NAMALWA (cell line): ENCODE measurements around the gene SMIM24.

Experiments used
- DNase-seq: peaks from one replicate; pipeline ENCODE4 v3.0.0-alpha.2; 2015; ENCODE audit warnings: low spot score

Gene SMIM24

DNA sequence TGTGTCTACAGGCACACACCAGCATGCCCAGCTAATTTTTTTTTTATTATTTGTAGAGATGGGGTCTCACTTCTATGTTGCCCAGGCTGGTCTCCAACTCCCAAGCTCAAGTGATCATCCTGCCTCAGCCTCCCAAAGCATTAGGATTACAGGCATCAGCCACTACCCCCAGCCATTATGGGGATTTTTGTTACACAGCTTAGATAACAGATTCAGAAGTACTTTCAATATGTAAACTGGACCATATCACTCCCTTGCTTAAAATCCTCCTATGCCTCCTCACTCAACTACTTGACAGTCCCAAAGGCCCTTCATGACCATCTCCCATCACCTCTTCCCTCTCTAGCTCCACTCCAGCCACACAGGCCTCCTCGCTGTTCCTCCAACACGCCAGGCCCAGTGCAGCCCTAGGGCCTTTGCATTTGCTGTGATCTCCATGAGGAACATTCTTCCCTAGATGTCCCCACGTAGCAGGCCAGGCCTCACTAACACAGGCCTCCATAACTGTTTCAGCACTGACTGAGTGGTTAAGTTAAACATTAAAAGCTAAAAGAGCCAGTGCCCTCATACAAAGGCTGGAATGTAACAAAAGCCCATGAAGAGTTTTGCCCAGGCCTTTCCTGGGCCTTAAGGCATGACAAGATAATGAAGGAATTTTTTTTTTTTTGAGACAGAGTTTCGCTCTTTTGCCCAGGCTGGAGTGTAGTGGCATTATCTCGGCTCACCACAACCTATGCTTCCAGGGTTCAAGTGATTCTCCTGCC, 17.6 kb upstream of the SMIM24 start:
- no peak for DNase-seq

DNA sequence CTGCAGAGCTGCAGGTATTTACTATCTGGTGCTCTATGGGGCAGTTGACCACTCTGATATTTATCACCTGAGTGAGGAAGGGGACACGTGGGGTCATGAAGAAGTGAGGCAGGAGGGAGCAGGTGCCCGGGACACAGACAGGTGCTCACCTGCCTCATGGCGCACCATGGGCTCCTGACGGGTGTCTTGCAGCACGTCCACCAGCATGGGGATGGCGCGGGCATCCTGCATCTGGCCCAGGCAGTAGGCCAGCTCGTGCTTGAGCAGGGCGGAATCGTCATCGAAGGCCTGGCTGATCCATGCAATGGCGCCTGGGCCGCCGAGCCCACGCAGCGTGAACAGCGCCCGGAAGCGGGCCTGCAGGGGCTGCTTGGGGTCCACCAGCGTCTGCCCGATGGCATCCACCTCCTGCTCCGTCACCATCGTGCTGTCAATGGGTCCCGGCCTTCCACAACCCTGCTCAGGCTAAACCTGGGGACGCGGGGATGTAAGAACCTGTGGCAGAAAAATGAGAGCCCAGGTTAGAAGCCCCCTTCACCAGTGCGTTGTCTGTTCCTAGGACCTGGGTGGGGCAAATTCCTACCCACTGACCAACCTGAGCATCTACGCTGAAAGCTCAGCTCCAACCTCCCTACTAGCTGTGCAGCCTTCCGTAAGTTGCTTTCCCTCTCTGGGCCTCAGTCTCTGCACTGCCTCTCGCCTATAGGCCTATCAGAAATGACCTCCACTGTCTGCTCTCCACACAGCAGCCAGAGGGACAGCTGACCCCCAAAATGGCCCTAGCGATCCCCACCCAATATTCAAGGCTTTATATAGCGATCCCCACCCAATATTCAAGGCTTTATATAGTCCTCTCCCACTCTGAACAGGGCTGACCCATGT, 16.3 kb upstream of the SMIM24 start:
- no peak for DNase-seq

DNA sequence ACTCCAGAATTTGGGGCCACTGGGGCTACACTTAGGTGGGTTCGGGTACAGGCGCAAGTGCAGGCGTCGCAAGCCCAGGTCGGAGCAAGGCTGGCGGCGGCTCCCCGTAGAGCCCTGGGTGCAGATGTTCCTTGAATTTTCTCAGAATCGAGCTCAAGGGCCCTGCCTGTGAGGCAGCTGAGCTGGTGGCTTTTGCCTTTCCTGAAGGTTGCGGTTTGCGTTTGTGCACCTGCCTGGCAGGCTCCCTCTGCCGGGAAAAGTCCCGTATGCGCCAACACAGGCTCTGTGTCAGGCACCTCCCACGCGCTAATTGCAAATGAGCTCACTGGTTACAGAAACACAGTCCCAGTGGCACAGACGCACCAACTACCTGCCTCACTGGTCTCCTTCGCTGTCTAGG, 14.2 kb upstream of the SMIM24 start:
- no peak for DNase-seq

DNA sequence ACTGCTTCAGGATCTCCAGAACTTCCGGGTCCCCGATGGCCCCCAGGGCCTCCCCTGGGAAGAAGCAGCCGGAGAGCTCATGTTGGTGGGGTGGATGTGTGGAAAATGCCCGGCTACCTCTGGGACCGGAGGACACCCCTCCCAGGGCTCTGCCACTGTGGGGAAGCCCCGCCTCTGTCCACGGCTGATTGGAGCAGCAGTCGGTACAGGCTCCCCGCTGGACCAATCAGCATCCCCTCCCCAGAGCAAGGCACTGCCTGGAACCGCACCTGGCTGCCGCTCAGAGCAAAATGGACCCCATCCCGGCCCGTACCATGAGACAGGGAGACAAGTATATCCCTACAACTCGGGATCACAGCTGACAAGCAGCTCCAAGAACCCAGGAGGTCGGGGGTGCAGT, 13.7 kb upstream of the SMIM24 start:
- no peak for DNase-seq

DNA sequence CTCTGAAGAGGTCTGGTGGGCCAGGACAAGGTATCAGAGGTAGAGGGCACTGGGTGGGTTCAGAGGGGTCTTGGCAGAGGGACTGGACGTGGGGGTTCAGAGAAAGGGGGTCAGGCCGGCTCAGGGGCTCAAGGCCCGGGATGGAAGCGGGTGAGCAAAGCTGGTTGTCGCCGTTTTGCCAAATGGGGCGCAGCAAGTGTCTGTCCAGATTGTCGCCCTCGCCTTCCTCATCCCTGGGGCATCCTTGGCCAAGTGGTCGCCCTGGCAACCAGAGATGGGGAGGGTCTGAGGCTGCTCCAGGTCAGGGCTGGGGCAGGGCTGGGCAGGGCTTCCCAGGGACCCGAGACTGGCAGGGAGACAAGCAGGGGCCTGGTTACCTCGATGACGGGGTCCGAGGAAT, 13.3 kb upstream of the SMIM24 start:
- DNase-seq: no peak

DNA sequence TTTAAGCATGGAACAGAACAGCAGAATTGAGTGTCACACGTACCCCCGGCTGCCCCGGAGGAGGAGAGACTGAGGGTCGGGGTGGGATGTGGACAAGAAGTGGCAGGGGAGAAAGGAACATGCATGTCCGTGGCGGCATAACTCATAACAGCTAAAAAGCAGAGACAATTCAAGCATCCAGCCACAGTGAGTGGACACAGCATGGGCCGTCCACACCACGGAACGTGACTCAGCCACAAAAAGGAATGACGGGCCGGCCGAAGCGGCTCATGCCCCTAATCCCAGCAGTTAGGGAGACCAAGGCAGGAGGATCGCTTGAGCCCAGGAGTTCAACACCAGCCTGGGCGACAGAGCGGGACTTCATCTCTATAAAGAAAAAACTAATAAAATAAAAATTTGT, 12.6 kb upstream of the SMIM24 start:
- DNase-seq: no peak

DNA sequence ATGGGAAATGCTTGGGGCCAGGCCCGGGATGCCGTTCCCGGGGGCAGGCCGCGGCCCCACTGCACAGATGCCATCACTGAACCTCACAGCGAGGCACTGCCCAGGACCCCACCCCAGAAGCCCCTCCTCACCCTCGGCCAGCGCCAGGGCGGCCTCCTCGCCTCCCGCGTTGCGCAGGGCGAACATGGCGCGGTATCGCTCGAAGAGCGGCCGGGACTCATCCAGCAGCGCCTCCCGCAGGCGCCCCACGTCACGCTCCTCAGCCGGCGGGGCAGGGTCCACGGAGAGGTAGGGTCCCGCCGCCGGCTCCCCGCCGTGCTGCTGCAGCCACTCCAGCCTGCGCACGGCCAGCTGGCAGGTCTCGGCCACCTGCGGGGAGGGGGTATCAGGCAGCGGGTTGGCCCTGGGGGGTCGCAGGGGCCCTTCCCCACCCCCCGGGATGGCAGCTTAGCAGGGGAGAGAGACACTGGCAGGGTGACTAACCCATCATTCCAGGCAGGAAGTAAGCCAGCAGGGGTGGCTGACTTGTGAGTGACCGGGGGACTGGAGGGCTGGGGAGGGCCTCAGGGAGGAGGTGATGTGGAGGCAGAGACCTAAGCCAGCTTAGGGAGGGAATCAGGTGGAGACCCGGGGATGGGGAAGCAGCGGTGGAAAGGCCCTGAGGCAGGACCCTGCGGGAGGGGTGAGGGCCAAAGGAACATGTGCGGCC, 12.0 kb upstream of the SMIM24 start:
- DNase-seq: no peak

DNA sequence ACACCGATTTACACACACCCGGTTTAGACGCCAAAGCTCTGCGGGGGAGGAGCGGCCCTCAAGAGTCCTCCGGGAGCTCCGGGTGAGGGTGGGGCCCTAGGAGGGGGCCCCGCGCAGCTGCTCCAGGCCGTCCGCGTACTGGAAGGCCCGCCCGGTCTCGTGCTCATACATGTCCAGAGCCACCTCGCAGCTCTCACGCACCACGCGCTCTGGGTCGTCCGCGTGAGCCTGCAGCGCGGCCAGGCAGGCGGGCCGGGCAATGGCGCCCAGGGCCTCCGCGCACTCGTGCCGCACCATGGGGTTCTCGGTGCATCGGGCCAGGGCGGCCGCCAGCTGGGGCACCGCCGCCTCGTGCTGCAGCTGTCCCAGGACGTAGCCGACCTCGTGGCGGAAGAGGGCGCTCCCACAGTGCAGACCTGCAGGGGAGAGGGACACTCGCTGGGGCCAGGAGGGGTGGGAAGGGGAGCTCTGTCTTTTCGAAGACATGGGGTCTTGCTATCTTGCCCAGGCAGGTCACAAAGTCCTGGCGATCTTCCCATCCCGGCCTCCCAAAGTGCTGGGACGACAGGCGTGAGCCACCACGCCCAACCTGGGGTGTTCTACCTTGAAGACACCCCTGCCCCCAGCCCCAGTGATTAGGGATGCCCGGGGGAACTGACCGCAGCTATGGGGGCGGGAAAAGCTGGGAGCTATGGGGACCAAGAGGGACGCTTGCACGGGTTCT, 11.2 kb upstream of the SMIM24 start:
- no peak for DNase-seq

DNA sequence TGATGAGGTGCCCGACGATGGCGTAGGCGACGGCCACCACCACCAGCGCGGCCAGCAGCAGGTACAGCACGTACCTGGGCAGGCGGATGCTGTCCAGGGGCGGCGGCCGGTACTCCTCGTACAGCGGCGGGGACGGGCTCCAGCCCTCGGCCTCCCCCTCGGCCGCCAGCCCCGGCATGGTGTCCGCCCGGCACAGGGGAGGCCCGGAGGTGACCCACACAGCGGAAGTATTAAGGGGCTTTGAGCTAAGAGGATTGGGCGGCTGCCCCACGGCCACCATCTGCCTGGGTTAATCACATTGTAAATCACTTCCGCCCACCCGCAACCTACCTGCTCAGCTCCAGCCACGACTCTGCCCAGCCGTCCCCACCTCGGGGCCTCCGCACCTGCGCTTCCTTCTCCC, 2.9 kb upstream of the SMIM24 start, which contains the start of gene SMIM44:
Gene SMIM44 (minus strand): TSS at position 216 of the 403 bp plus-strand sequence. CDS start 38 bp downstream, at position 178.
- no peak for DNase-seq

DNA sequence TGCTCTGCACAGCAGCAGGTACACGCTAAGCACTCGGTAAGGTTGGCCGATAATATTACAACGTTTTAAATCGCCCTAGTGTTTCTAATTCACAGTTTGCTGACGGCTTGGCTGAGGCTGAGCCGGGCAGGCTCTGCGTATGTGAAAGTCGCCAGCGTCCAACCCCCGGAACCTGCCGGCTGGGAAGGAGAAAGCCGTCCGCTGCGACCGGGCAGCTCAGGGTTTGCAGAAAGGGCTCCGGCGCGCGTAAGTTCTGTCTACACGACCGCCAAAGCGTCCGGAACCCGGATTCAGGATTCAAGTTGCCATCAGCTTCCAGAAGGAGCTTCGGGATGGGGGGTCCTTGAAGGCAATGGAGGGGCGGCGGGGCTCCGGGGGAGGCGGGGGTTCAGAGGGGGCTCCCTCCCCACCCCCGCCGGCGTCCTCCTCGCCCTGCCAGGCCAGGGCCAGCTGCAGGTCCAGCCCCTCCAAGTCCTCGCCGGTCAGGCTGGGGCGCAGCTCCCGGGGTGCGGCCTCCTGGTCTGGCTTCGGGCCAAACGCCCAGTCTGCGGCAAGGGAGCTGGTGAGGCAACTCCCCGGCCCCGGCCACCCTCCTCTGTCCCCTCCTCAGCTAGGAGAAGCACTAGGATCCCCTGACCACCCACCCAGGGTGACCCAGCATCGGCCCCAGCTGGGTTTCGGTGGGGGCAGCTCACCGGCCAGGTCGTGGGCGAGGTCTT, 2.3 kb upstream of the SMIM24 start:
- DNase-seq: no peak

DNA sequence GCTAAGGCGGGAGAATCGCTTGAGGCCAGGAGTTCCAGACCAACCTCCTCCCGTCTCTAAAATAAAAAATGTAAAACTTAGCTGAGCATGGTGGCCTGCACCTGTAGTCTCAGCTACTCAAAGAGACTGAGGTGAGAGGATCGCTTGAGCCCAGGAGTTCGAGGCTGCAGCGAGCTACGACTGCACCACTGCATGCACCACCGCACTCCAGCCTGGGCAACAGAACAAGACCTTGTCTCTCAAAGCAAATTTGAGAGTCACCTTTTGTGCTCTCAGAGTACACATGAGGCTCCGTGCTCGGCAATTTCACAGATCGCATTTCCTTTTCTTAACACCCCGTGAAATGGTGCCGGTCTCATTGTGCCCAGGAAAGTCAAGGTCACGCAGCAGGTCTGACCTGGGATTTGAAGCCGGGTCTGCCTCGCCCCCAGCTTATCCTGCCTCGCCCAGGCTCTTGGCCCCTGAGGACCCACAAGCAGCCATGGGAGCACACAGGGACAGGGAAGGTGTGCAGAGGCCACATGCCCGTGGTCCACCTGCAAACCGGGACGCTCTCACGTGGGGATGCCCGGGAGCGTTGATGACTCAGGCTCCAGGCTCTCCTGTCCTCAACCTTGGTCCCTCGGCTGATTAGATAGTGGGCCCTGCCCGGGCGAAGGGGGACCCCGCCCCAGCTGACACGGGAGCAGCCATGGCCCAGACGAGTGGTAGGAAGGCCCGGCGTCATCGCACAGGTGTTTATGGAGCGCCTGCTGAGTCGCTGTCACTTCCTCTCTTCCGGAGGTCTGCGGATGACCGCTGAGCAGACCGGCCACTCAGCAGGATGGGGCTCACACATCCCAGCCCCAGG, 1.1 kb upstream of the SMIM24 start:
- DNase-seq: peak; percentile 26

DNA sequence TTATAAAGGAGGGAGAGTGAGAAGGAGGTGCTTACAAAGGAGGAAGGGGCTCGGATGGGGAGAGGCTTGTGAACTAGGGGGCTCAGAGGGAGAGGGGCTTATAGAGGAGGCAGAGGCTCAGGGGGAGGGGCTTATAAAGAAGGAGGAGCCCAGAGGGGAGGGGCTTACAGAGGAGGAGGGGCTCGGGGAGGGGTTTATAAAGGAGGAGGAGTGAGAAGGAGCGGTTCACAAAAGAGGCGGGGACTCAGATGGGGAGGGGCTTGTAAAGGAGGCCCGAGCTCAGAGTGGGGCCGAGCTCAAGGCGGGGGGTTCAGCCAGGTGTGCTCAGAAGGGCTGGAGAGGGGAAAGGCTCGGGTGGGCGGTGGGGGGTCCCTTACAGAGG, 500 bp downstream of the SMIM24 start:
- DNase-seq: peak; percentile 87

DNA sequence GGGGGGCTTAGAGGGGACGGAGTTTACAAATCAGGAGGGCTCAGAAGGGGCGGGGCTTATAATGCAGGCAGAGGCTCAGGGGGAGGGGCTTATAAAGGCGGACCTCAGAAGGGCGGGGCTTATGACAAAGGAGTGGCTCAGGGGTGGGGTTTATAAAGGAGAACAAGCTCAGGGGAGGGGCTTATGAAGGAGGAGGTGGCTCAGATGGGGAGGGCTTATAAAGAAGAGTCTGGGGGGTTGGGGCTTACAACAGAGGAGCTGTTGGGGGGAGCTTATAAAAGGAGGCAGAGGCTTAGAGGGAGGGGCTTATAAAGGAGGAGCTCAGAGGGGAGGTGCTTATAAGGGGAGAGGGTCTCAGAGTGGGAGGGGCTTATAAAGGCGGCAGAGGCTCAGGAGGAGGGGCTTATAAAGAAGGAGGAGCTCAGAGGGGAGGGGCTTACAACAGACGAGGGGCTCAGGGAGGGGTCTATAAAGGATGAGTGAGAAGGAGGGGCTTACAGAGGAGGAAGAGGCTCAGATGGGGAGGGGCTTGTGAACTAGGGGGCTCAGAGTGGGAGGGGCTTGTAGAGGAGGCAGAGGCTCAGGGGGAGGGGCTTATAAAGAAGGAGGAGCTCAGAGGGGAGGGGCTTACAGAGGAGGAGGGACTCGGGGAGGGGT, 1.0 kb downstream of the SMIM24 start:
- DNase-seq: peak; percentile 92

DNA sequence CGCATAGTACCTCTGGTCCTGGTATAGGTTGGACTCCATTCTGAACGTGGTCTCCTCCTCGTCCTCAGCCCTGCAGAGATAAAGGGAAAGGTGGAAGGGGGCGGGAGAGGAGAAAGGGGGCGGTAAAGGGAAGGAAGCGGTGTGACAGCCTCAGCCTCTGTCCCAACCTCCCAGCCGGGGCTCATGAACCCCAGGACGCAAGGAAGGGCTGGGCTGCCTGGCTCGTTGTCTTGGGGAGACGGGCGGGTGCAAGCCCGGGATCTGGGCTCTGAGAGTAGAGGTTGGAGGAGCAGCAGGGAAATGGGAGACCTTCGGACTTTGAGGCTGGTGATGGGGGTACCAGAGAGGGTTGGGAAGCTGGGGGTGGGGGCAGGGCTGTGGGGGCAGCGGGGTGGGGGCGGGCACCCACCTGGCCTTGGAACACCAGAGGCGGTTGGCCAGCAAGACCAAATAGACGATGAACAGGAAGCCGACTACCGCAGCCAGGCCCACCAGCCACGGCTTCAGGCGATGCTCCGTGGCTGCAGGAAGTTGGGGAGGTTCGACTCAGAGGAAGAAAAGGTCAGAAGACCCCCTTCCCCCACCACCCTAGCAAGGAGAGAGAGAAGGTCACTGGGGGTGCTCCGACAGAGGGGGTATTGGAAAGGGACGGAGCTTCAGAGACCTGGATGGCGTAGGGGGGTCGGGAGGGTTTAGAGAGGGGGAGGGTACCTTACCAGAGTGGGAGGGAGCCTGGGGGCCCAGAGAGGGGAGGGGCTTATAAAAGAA, 1.7 kb downstream of the SMIM24 start:
- no peak for DNase-seq

DNA sequence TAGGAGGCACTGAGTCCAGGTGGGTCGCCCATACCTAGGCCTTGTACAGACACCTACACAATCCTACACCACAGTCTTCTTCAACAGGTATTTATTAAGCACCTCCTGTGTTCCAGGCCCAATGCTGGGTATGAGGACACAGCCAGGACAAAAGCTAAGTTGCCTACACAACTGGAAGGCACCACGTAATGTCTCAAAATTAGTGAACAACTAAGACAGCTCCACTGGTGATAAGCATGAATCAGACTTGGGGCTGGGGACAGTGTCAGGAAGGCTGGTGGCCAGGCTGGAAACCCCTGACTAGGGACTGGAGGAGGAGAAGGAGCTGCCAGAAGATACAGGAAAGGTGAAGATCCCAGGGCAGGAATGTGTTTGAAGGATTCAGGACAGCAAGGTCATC, 2.4 kb downstream of the SMIM24 start:
- DNase-seq: peak; percentile 33

DNA sequence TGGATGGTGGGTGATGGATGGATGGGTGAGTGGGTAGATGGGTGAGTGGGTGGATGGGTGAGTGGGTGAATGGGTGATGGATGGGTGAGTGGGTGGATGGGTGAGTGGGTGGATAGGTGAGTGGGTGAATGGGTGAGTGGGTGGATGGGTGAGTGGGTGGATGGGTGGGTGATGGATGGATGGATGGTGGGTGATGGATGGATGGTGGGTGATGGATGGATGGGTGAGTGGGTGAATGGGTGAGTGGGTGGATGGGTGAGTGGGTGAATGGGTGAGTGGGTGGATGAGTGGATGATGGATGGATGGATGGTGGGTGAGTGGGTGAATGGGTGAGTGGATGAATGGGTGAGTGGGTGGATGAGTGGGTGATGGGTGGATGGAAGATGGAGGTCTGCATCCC, 2.8 kb downstream of the SMIM24 start:
- no peak for DNase-seq

DNA sequence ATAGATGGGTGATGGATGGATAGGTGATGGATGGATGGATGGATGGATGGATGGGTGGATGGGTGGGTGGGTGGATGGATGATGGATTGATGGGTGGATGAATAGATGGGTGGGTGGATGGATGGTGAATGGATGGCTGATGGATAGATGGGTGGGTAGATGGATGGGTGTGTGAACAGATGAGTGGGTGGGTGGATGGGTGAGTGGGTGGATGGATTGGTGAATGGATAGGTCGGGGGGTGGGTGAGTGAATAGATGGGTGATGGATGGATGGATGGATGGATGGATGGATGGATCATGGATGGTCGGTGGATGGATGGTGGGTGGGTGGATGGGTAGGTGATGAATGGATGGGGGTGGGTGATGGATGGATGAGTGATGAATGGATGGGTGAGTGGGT, 3.5 kb downstream of the SMIM24 start:
- DNase-seq: no peak

DNA sequence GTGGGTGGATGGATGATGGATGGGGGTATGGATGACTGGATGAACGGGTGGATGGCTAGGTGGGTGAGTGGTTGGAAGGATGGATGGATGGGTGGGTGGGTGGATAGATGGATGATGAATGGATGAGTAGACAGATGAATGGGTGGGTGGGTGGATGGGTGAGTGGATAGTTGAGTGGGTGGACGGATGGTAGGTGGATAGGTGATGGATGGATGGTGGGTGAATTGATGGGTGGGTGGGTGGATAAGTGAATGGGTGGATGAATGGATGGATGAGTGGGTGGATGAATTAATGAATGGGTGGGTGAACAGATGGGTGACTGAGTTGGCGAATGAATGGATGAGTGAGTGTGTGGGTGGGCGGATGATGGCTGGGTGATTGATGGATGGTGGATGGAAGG, 4.9 kb downstream of the SMIM24 start:
- DNase-seq: no peak

DNA sequence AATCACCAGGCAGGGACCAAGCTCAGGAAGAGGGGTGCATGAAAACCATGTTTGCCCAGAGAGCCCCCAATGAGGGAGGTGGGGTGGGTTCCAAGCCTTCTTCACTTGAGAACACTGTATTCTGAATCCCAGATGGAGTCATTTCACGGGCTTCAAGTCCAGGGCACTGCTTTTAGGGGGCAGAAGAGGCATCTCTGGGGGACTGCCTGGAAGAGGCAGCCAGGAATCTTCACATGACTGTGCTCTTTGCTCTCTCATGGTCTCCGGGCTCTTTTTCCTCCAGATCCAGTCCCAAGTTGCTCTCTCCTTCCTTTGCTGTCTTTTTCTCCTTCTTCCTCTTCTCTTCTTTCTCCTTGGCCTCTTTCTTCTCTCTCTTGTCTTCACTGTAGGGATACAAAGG, 5.7 kb downstream of the SMIM24 start:
- no peak for DNase-seq
